NCI-H2196 treated with DMSO at 0.1 percent for 48 hours (cell line): ENCODE measurements around the gene IFNL2.

ENCODE experiments used
- DNase-seq: peaks from one replicate; lab custom pipeline; 2025; ENCODE audit not compliant: unreplicated experiment; lab: John Stamatoyannopoulos, UW

Gene IFNL2

GRCh38 chr19:39316627-39317321 lies 48.6 kb downstream of the IFNL2 start:
- DNase-seq: no peak

- DNase-seq: no peak
These were observed 49.3 kb downstream of the IFNL2 start for GRCh38 chr19:39317476-39317875.

- DNase-seq: no peak
These were observed 49.9 kb downstream of the IFNL2 start for GRCh38 chr19:39318071-39318470.

DNA sequence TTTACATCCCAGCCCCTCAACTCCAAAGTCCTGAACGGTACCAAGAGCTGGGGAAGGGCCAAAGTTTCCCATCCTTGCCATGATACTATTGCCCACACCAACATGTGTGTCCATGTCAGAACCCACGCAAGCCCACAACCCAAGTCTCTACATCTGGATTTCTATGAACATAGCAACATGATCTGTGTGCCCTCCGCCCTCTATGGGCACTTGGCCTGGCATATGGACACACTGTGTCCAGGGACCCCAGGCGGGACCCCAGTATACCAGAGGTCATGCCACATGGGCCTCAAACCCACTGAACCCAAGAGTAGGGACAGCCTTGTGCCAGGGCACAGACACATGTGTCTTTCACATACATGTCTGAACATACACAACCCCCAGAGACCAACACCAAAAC lies 50.5 kb downstream of the IFNL2 start:
- DNase-seq: no peak

GRCh38 chr19:39319098-39319891 lies 51.1 kb downstream of the IFNL2 start:
- DNase-seq: no peak
